HCT116 (cell line): ENCODE results near the gene SYT7. TPM values are rescaled to one million over a fixed set of nuclear protein-coding genes. Genes with fewer than 3 reads are reported as not detected.
A peak's percentile ranks its signal among the peaks of the same experiment; 100 is the strongest.

Experiments used
- ATAC-seq: fragments of 200-7000 bp; cut with Tn5 transposase; 2 replicates; pipeline ENCODE4 v1.9.1; 2020; ENCODE audit warnings: mild to moderate bottlenecking, moderate library complexity
- BruUV-seq: library from RNA; stranded (reverse); fragments of 400-500 nt; replicated peaks from 2 replicates; lab custom pipeline; 2021; lab: Mats Ljungman, UMichigan
- CTCF ChIA-PET: fragments of 300-600 bp; sonication (Branson Sonifier 250); formaldehyde crosslinking; loops from one replicate; lab custom pipeline; 2021; ENCODE audit warnings: antibody characterized with exemption; lab: Charles Lee
- POLR2A ChIA-PET: fragments of 300-600, 350-600 bp; sonication (Branson Sonifier 250); formaldehyde crosslinking; loops from one replicate; lab custom pipeline; 2021; ENCODE audit warnings: antibody characterized with exemption; lab: Charles Lee
- RAD21 ChIA-PET, 2 experiments: fragments of 300-600 bp; sonication (Branson Sonifier 250); formaldehyde crosslinking; loops; one replicate each; lab custom pipeline; 2023; ENCODE audit warnings: low total read pairs in 2 of 2; ENCODE audit not compliant: uncharacterized antibody in 2 of 2, unreplicated experiment in 2 of 2, low non-redundant PET in 1 of 2; lab: Charles Lee
- DNase-seq: peaks from one replicate; pipeline ENCODE4 v3.0.0-alpha.2; 2010; ENCODE audit warnings: low read depth, low spot score
- H2AFZ ChIP-seq: fragments of 200-600 bp; shearing (Covaris generic), sonication (generic); 2 replicates; pipeline ENCODE4 v1.6.1; 2017; ENCODE audit warnings: low read depth, mixed run types, mixed read lengths, antibody characterized with exemption, low read length; ENCODE audit not compliant: poor library complexity, severe bottlenecking
- H3K27ac ChIP-seq: 2 replicates; pipeline ENCODE4 v1.5.1; 2012; ENCODE audit warnings: low read depth, low read length
- H3K27me3 ChIP-seq: fragments of 200-600 bp; sonication (generic); 2 replicates; pipeline ENCODE4 v1.6.1; 2016; ENCODE audit warnings: mixed run types, low read length, mixed read lengths; ENCODE audit not compliant: insufficient read depth
- H3K36me3 ChIP-seq, 2 experiments: fragments of 200-500 bp in 1 of 2; fragments of 200-600 bp in 1 of 2; sonication (Bioruptor generic) in 1 of 2; sonication (generic) in 1 of 2; 2 replicates each; pipeline versions ENCODE4 v1.5.1 to v1.6.1; 2014 to 2016; ENCODE audit warnings: low read length in 2 of 2, inconsistent platforms in 1 of 2, mixed read lengths in 1 of 2, mixed run types in 1 of 2; ENCODE audit not compliant: insufficient read depth in 2 of 2, control insufficient read depth in 1 of 2
- H3K4me1 ChIP-seq, 2 experiments: fragments of 200-600 bp in 1 of 2; sonication (generic) in 1 of 2; 2 replicates each; pipeline versions ENCODE4 v1.5.1 to v1.6.1; 2012 to 2017; ENCODE audit warnings: low read length in 2 of 2, inconsistent platforms in 1 of 2, mild to moderate bottlenecking in 1 of 2, mixed read lengths in 1 of 2, mixed run types in 1 of 2, moderate library complexity in 1 of 2; ENCODE audit not compliant: insufficient read depth in 2 of 2, control insufficient read depth in 1 of 2
- H3K4me2 ChIP-seq: fragments of 200-600 bp; sonication (generic); 2 replicates; pipeline ENCODE4 v1.6.1; 2017; ENCODE audit warnings: mixed run types, low read length, mixed read lengths
- H3K4me3 ChIP-seq, 2 experiments: fragments of 200-600 bp in 1 of 2; sonication (generic) in 1 of 2; replicated peaks in 1 of 2; 2 replicates each; pipeline ENCODE4 v1.5.1; 2011 to 2016; ENCODE audit warnings: low read length in 2 of 2, control low read depth in 1 of 2, low read depth in 1 of 2, mild to moderate bottlenecking in 1 of 2, mixed read lengths in 1 of 2, mixed run types in 1 of 2
- H3K79me2 ChIP-seq: fragments of 200-600 bp; sonication (generic); 2 replicates; pipeline ENCODE4 v1.6.1; 2017; ENCODE audit warnings: mild to moderate bottlenecking, mixed run types, low read length, moderate library complexity, mixed read lengths; ENCODE audit not compliant: insufficient read depth
- H3K9ac ChIP-seq: fragments of 200-600 bp; sonication (generic); 2 replicates; pipeline ENCODE4 v1.6.1; 2016; ENCODE audit warnings: low read length, mixed read lengths
- H3K9me2 ChIP-seq: fragments of 200-600 bp; sonication (generic), shearing (Covaris generic); 2 replicates; pipeline ENCODE4 v1.6.1; 2017; ENCODE audit warnings: mixed run types, mild to moderate bottlenecking, moderate library complexity; ENCODE audit not compliant: insufficient read depth
- H3K9me3 ChIP-seq, 2 experiments: fragments of 200-500 bp in 1 of 2; fragments of 200-600 bp in 1 of 2; sonication (Bioruptor generic) in 1 of 2; sonication (generic) in 1 of 2; 2 replicates each; pipeline ENCODE4 v1.6.1; 2014 to 2017; ENCODE audit warnings: low read length in 2 of 2, mixed read lengths in 2 of 2, inconsistent platforms in 1 of 2, low read depth in 1 of 2, mild to moderate bottlenecking in 1 of 2, mixed run types in 1 of 2, moderate library complexity in 1 of 2; ENCODE audit not compliant: control insufficient read depth in 1 of 2, insufficient read depth in 1 of 2
- H4K20me1 ChIP-seq: fragments of 200-600 bp; sonication (generic), shearing (Covaris generic); 2 replicates; pipeline ENCODE4 v1.6.1; 2017; ENCODE audit warnings: mixed run types, mild to moderate bottlenecking, moderate library complexity; ENCODE audit not compliant: insufficient read depth
- EGR1 ChIP-seq: IDR thresholded peaks from 2 replicates; pipeline ENCODE4 v1.6.1; 2012; ENCODE audit warnings: low read depth
- EZH2 ChIP-seq: fragments of 200-600 bp; sonication (generic); IDR thresholded peaks from 2 replicates; pipeline ENCODE4 v1.6.1; 2017; ENCODE audit warnings: antibody characterized with exemption, mixed run types
- EZH2phosphoT487 ChIP-seq: fragments of 200-600 bp; IDR thresholded peaks from 2 replicates; pipeline ENCODE4 v1.6.1; 2018; ENCODE audit warnings: antibody characterized with exemption, borderline replicate concordance
- POLR2AphosphoS5 ChIP-seq: IDR thresholded peaks from 2 replicates; pipeline ENCODE4 v1.6.1; 2011; ENCODE audit warnings: mild to moderate bottlenecking, low read depth, low read length, moderate library complexity
- RAD21 ChIP-seq: IDR thresholded peaks from 2 replicates; pipeline ENCODE4 v1.6.1; 2012; ENCODE audit warnings: low read depth, mild to moderate bottlenecking
- SP1 ChIP-seq: IDR thresholded peaks from 2 replicates; pipeline ENCODE4 v1.6.1; 2012; ENCODE audit warnings: low read depth
- TCF7L2 ChIP-seq: IDR thresholded peaks from 2 replicates; pipeline ENCODE4 v1.7.0; 2011; ENCODE audit warnings: borderline replicate concordance, inconsistent platforms; ENCODE audit not compliant: insufficient read depth, insufficient read length; ENCODE audit errors: extremely low read depth
- YY1 ChIP-seq: IDR thresholded peaks from 2 replicates; pipeline ENCODE4 v1.6.1; 2011; ENCODE audit warnings: low read length, low read depth, moderate library complexity, mild to moderate bottlenecking; ENCODE audit not compliant: insufficient replicate concordance; ENCODE audit errors: extremely low read depth
- intact Hi-C: fragments of 100-400 bp; cut with micrococcal nuclease; formaldehyde crosslinking; loops from 2 replicates; pipeline ENCODE4 v1.10.0; 2022
- total RNA-seq: library from RNA; stranded (reverse); gene quantifications from one replicate; pipeline ENCODE4 v1.2.1, GENCODE V29; 2021; ENCODE audit not compliant: unreplicated experiment
- TF ChIP-seq, protein P1 (sequence below): IDR thresholded peaks from 2 replicates; pipeline ENCODE4 v1.6.1; 2012; ENCODE audit warnings: low read depth
- TF ChIP-seq, protein P2 (sequence below): IDR thresholded peaks from 2 replicates; pipeline ENCODE4 v1.6.1; 2012

The SYT7 gene
- total RNA-seq, 1 experiment from 2014 or later = 27.4 TPM

DNA sequence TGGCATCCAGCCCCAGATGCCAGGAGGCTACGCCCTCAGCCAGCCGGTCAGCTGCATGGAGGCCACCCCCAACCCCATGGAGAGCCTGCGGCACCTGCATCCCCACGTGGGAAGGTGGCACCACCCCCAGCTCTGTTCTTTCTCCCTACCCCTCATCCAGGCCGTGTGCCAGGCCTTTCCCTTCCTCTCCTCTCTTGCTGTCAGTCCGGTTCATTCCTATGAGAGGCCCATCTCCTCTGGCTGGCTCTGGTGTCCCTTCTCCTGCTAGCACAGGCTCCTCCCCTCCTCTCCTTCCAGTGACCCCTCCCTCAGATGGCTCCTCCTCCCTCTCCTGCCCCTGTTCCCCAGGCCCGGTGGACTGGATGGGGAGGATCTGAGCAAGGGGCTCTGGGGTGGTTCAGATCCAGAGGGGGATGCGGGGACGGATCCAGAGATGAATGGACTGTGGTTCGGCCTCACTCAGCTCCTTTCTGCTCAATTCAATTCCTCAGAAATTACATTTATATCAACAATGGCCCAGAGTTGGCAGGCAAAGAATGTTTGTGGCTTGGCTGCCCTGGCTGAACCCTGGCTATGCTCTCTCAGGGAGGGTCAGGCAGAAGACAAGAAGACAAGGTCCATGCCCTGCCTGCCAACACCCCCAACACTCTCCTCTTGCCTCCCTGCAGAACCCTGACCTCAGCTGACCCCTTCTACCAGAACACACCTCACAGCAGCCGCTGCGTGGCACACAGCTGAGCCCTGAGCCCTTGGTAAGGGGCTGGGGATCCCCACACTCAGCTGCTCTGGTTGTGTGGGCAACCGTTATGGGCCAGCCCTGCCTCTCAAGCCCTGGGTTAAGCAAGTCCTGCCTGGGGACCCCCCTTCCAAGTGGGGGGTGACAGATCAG is 90.8 kb downstream of the SYT7 start:
- ATAC-seq (peak; percentile 44), DNase-seq (no peak)
- no peaks in the 10 kb centered on the region for H4K20me1 ChIP-seq
- TF ChIP-seq EGR1 (no peak), SP1 (no peak), POLR2AphosphoS5 (no peak)
- TF ChIP-seq, all 23 proteins: peak for 0
- Histone ChIP-seq H3K9ac (no peak overlapping the region), H3K4me1 (0 out of 4 replicates have a peak, but pooled peaks cover 0 to 4% of the 10 kb centered on the region in 2 experiments), H3K4me3 (no peak overlapping the region), H3K36me3 (no peaks in the 10 kb centered on the region), H3K27ac (no peak overlapping the region), H3K9me3 (no peaks in the 10 kb centered on the region; a peak in 1 of 4 replicates), H2AFZ (no peak overlapping the region), H3K4me2 (no peak overlapping the region), H3K27me3 (no peaks in the 10 kb centered on the region), H3K79me2 (no peaks in the 10 kb centered on the region), H3K9me2 (no peaks in the 10 kb centered on the region)
- BruUV-seq = no TSS peak
- ChIA-PET RAD21 (no interaction called here), POLR2A (no interaction called here), CTCF (interaction anchor here (1.0 kb wide), 1 partner anchor 8 kb away, joined by 3 read pairs; no protein-coding TSS in a partner anchor)
- intact Hi-C loops = no loop called here

DNA sequence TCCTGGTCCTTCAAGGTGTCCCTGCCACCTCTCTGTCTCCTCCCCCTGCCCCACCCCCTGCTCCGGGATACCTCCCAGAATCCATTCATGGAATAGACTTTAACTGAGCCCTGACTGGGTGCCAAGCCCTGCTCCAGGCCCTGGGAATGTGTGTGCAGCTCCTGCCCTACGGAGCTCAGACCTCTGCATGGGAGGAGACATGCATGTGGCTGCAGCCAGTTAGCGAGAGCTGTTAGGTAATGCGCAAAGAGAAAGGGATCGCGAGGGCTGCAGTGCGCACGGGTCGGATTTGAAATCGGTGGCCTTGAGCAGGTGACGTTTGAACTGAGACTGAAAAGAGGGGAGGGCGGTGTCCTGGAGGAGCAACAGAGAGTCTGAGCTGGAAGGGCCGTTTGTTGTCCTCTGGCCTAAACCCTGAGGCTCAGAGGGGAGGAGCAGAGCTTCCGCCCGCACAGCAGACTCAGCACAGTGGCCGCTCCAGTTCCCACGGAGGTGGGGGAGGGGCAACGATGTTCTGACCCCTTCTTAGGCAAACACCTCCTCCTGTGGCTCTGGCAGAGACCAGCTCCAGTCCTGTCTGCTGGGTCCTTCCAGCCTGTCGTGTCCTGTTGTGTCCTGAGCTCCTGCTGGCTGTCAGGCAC is 92.1 kb downstream of the SYT7 start:
- no TSS peak for BruUV-seq
- no peak for ATAC-seq
- H3K9me2 ChIP-seq = no peaks in the 10 kb centered on the region
- ChIA-PET CTCF (interaction anchor here (2.3 kb wide), 1 partner anchor 28 kb away, joined by 7 read pairs; no protein-coding TSS in a partner anchor), RAD21 (no interaction called here), POLR2A (no interaction called here)
- H4K20me1 ChIP-seq = no peaks in the 10 kb centered on the region
- TF ChIP-seq, protein P1, sequence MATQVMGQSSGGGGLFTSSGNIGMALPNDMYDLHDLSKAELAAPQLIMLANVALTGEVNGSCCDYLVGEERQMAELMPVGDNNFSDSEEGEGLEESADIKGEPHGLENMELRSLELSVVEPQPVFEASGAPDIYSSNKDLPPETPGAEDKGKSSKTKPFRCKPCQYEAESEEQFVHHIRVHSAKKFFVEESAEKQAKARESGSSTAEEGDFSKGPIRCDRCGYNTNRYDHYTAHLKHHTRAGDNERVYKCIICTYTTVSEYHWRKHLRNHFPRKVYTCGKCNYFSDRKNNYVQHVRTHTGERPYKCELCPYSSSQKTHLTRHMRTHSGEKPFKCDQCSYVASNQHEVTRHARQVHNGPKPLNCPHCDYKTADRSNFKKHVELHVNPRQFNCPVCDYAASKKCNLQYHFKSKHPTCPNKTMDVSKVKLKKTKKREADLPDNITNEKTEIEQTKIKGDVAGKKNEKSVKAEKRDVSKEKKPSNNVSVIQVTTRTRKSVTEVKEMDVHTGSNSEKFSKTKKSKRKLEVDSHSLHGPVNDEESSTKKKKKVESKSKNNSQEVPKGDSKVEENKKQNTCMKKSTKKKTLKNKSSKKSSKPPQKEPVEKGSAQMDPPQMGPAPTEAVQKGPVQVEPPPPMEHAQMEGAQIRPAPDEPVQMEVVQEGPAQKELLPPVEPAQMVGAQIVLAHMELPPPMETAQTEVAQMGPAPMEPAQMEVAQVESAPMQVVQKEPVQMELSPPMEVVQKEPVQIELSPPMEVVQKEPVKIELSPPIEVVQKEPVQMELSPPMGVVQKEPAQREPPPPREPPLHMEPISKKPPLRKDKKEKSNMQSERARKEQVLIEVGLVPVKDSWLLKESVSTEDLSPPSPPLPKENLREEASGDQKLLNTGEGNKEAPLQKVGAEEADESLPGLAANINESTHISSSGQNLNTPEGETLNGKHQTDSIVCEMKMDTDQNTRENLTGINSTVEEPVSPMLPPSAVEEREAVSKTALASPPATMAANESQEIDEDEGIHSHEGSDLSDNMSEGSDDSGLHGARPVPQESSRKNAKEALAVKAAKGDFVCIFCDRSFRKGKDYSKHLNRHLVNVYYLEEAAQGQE = no peak
- TF ChIP-seq TCF7L2 (no peak), YY1 (no peak), RAD21 (no peak), POLR2AphosphoS5 (no peak), EZH2 (no peak), EZH2phosphoT487 (no peak)
- TF ChIP-seq, protein P2, sequence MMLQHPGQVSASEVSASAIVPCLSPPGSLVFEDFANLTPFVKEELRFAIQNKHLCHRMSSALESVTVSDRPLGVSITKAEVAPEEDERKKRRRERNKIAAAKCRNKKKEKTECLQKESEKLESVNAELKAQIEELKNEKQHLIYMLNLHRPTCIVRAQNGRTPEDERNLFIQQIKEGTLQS = no peak
- peaks cover 0 to 10% of the 10 kb centered on the region in 2 experiments; a peak in 1 of 4 replicates for H3K4me1 ChIP-seq
- H3K36me3 ChIP-seq = no peaks in the 10 kb centered on the region
- no peak overlapping the region for H3K9ac ChIP-seq
- no peak for DNase-seq
- no peaks in the 10 kb centered on the region for H3K27me3 ChIP-seq
- H3K9me3 ChIP-seq = no peaks in the 10 kb centered on the region; a peak in 1 of 4 replicates
- no peak overlapping the region for H3K4me2 ChIP-seq
- H2AFZ ChIP-seq = no peak overlapping the region
- no peak overlapping the region for H3K27ac ChIP-seq
- intact Hi-C loops = no loop called here
- H3K4me3 ChIP-seq = no peak overlapping the region
- H3K79me2 ChIP-seq = no peaks in the 10 kb centered on the region
